Endothelial cell (in vitro differentiated cells): Measurements from ENCODE around the gene ACP1. TPM values are rescaled to one million over a fixed set of nuclear protein-coding genes. Genes with fewer than 3 reads are reported as not detected.

ENCODE experiments used
- DNase-seq: peaks from one replicate; pipeline ENCODE4 v3.0.0; 2021; ENCODE audit warnings: low spot score
- H3K27ac Mint-ChIP-seq: one replicate; pipeline ENCODE4 v1.8.0; 2021; ENCODE audit warnings: mixed read lengths, inconsistent platforms; ENCODE audit not compliant: unreplicated experiment
- H3K27me3 Mint-ChIP-seq: one replicate; pipeline ENCODE4 v1.8.0; 2021; ENCODE audit warnings: mild to moderate bottlenecking, moderate library complexity, mixed read lengths, inconsistent platforms; ENCODE audit not compliant: unreplicated experiment
- H3K36me3 Mint-ChIP-seq: one replicate; pipeline ENCODE4 v1.8.0; 2021; ENCODE audit warnings: mild to moderate bottlenecking, low read depth, mixed read lengths, inconsistent platforms; ENCODE audit not compliant: unreplicated experiment
- H3K4me1 Mint-ChIP-seq: one replicate; pipeline ENCODE4 v1.8.0; 2021; ENCODE audit warnings: mild to moderate bottlenecking, mixed read lengths, inconsistent platforms; ENCODE audit not compliant: unreplicated experiment
- H3K4me3 Mint-ChIP-seq: one replicate; pipeline ENCODE4 v1.8.0; 2021; ENCODE audit warnings: mild to moderate bottlenecking, mixed read lengths, inconsistent platforms; ENCODE audit not compliant: unreplicated experiment
- H3K9me3 Mint-ChIP-seq: one replicate; pipeline ENCODE4 v1.8.0; 2021; ENCODE audit warnings: mixed read lengths, inconsistent platforms; ENCODE audit not compliant: unreplicated experiment
- CTCF ChIP-seq: fragments of 200-600 bp; sonication (generic); IDR thresholded peaks from one replicate; pipeline ENCODE4 v1.5.0; 2021; ENCODE audit warnings: antibody characterized with exemption; ENCODE audit not compliant: unreplicated experiment
- total RNA-seq: library from RNA; stranded (reverse); fragmentation: NEBNext Ultra II Directional; extraction: Animal tissue kit (Norgen Biotek cat#: 25700); gene quantifications from one replicate; pipeline ENCODE4 v1.2.1, GENCODE V29; 2021; ENCODE audit not compliant: unreplicated experiment

The ACP1 gene
- total RNA-seq, 1 donor from 2014 or later, result 104 TPM

GRCh38 chr2:278312-278926, 13.7 kb downstream of the ACP1 start:
- DNase-seq, result no peak
- Mint-ChIP-seq H3K9me3 (no peaks in the 10 kb centered on the region), H3K36me3 (peaks cover 25% of the 10 kb centered on the region), H3K4me3 (no peak overlapping the region), H3K27ac (no peak overlapping the region), H3K27me3 (no peaks in the 10 kb centered on the region), H3K4me1 (no peaks in the 10 kb centered on the region)
- TF ChIP-seq CTCF, result no peak

- no peaks in the 10 kb centered on the region for H3K4me1 Mint-ChIP-seq
- H3K4me3 Mint-ChIP-seq, result no peak overlapping the region
- no peaks in the 10 kb centered on the region for H3K9me3 Mint-ChIP-seq
- H3K27ac Mint-ChIP-seq, result no peak overlapping the region
- no peak for DNase-seq
- H3K27me3 Mint-ChIP-seq, result no peaks in the 10 kb centered on the region
- peaks cover 25% of the 10 kb centered on the region for H3K36me3 Mint-ChIP-seq
- TF ChIP-seq CTCF, result no peak
These were observed 14.2 kb downstream of the ACP1 start for GRCh38 chr2:278927-279320.

- DNase-seq, result no peak
- H3K36me3 Mint-ChIP-seq, result peaks cover 25% of the 10 kb centered on the region
- no peak for TF ChIP-seq CTCF
- no peaks in the 10 kb centered on the region for H3K27me3 Mint-ChIP-seq
- no peak overlapping the region for H3K27ac Mint-ChIP-seq
- no peaks in the 10 kb centered on the region for H3K4me1 Mint-ChIP-seq
- H3K9me3 Mint-ChIP-seq, result no peaks in the 10 kb centered on the region
- no peak overlapping the region for H3K4me3 Mint-ChIP-seq
These were observed 14.6 kb downstream of the ACP1 start for GRCh38 chr2:279366-279765.

GRCh38 chr2:279956-280649, 15.4 kb downstream of the ACP1 start:
- DNase-seq, result no peak
- Mint-ChIP-seq H3K4me3 (no peak overlapping the region), H3K27me3 (peaks cover 2% of the 10 kb centered on the region), H3K4me1 (no peaks in the 10 kb centered on the region), H3K27ac (no peak overlapping the region), H3K36me3 (peaks cover 25% of the 10 kb centered on the region), H3K9me3 (no peaks in the 10 kb centered on the region)
- no peak for TF ChIP-seq CTCF

GRCh38 chr2:280650-281110, 15.9 kb downstream of the ACP1 start:
- H3K4me3 Mint-ChIP-seq, result no peak overlapping the region
- no peak overlapping the region for H3K27ac Mint-ChIP-seq
- TF ChIP-seq CTCF, result no peak
- no peaks in the 10 kb centered on the region for H3K4me1 Mint-ChIP-seq
- peaks cover 25% of the 10 kb centered on the region for H3K36me3 Mint-ChIP-seq
- no peaks in the 10 kb centered on the region for H3K9me3 Mint-ChIP-seq
- DNase-seq, result no peak
- H3K27me3 Mint-ChIP-seq, result peaks cover 2% of the 10 kb centered on the region
